Central memory CD8-positive, alpha-beta T cell (primary cell): ENCODE results near the gene KRT1.

Experiments used
- ATAC-seq: fragments of 150-1000 bp; cut with Tn5 transposase; replicated peaks from 2 replicates; pipeline ENCODE4 v1.10.0; 2022; ENCODE audit warnings: mild to moderate bottlenecking, moderate FRiP score, moderate number of reproducible peaks; ENCODE audit not compliant: poor library complexity, severe bottlenecking; ENCODE audit errors: extremely low read depth
- DNase-seq, 2 donors: peaks; one replicate each; pipeline ENCODE4 v3.0.0; 2021; ENCODE audit warnings: low spot score in 2 of 2
- H3K27ac Mint-ChIP-seq: one replicate; pipeline ENCODE4 v1.8.0; 2022; ENCODE audit warnings: low read depth, mild to moderate bottlenecking, moderate library complexity, mixed read lengths
- H3K27me3 Mint-ChIP-seq: one replicate; pipeline ENCODE4 v1.8.0; 2022; ENCODE audit warnings: mixed read lengths
- H3K36me3 Mint-ChIP-seq: one replicate; pipeline ENCODE4 v1.8.0; 2022; ENCODE audit warnings: mild to moderate bottlenecking, moderate library complexity, mixed read lengths; ENCODE audit not compliant: insufficient read depth
- H3K4me1 Mint-ChIP-seq: one replicate; pipeline ENCODE4 v1.8.0; 2022; ENCODE audit warnings: mixed read lengths
- H3K4me3 Mint-ChIP-seq: one replicate; pipeline ENCODE4 v1.8.0; 2022; ENCODE audit warnings: mild to moderate bottlenecking, moderate library complexity, mixed read lengths
- H3K9me3 Mint-ChIP-seq: one replicate; pipeline ENCODE4 v1.8.0; 2022; ENCODE audit warnings: mixed read lengths

The KRT1 gene

GRCh38 chr12:52686063-52686462, 5.9 kb upstream of the KRT1 start:
- DNase-seq, result no peak
- H3K9me3 Mint-ChIP-seq, result no peaks in the 10 kb centered on the region
- H3K27ac Mint-ChIP-seq, result no peak overlapping the region
- H3K4me3 Mint-ChIP-seq, result no peak overlapping the region
- peaks cover 20% of the 10 kb centered on the region for H3K27me3 Mint-ChIP-seq
- no peak for ATAC-seq
- no peaks in the 10 kb centered on the region for H3K36me3 Mint-ChIP-seq
- H3K4me1 Mint-ChIP-seq, result peaks cover 35% of the 10 kb centered on the region

- H3K4me3 Mint-ChIP-seq, result no peak overlapping the region
- DNase-seq (no peak), ATAC-seq (no peak)
- H3K27me3 Mint-ChIP-seq, result peaks cover 20% of the 10 kb centered on the region
- no peak overlapping the region for H3K27ac Mint-ChIP-seq
- H3K9me3 Mint-ChIP-seq, result no peaks in the 10 kb centered on the region
- no peaks in the 10 kb centered on the region for H3K36me3 Mint-ChIP-seq
- peaks cover 33% of the 10 kb centered on the region for H3K4me1 Mint-ChIP-seq
Measured at GRCh38 chr12:52685406-52685890, 5.2 kb upstream of the KRT1 start.

- no peak for DNase-seq
- Mint-ChIP-seq H3K36me3 (no peaks in the 10 kb centered on the region), H3K27ac (peak overlapping the region; percentile 30), H3K4me3 (no peak overlapping the region), H3K4me1 (peaks cover 38% of the 10 kb centered on the region), H3K9me3 (no peaks in the 10 kb centered on the region), H3K27me3 (peaks cover 20% of the 10 kb centered on the region)
- no peak for ATAC-seq
Measured at GRCh38 chr12:52684431-52684830, 4.2 kb upstream of the KRT1 start.

- DNase-seq (no peak), ATAC-seq (no peak)
- no peaks in the 10 kb centered on the region for H3K36me3 Mint-ChIP-seq
- no peaks in the 10 kb centered on the region for H3K9me3 Mint-ChIP-seq
- peak overlapping the region; percentile 30 for H3K27ac Mint-ChIP-seq
- no peak overlapping the region for H3K4me3 Mint-ChIP-seq
- H3K4me1 Mint-ChIP-seq, result peaks cover 38% of the 10 kb centered on the region
- peaks cover 18% of the 10 kb centered on the region for H3K27me3 Mint-ChIP-seq
Measured at GRCh38 chr12:52683575-52684300, 3.5 kb upstream of the KRT1 start.

- no peaks in the 10 kb centered on the region for H3K9me3 Mint-ChIP-seq
- H3K27ac Mint-ChIP-seq, result no peak overlapping the region
- DNase-seq, result no peak
- no peak for ATAC-seq
- H3K4me1 Mint-ChIP-seq, result peaks cover 37% of the 10 kb centered on the region
- no peaks in the 10 kb centered on the region for H3K36me3 Mint-ChIP-seq
- H3K4me3 Mint-ChIP-seq, result no peak overlapping the region
- H3K27me3 Mint-ChIP-seq, result peaks cover 16% of the 10 kb centered on the region
Measured at GRCh38 chr12:52682938-52683574, 2.8 kb upstream of the KRT1 start.

GRCh38 chr12:52682381-52682660, 2.1 kb upstream of the KRT1 start:
- Mint-ChIP-seq H3K4me3 (no peak overlapping the region), H3K9me3 (no peaks in the 10 kb centered on the region), H3K27ac (no peak overlapping the region), H3K36me3 (no peaks in the 10 kb centered on the region), H3K27me3 (peaks cover 19% of the 10 kb centered on the region), H3K4me1 (peaks cover 29% of the 10 kb centered on the region)
- ATAC-seq, result no peak
- DNase-seq, result no peak

- peaks cover 27% of the 10 kb centered on the region for H3K4me1 Mint-ChIP-seq
- H3K36me3 Mint-ChIP-seq, result no peaks in the 10 kb centered on the region
- H3K9me3 Mint-ChIP-seq, result no peaks in the 10 kb centered on the region
- peak in 1 of 2 donors; percentile 25 for DNase-seq
- no peak overlapping the region for H3K4me3 Mint-ChIP-seq
- peaks cover 19% of the 10 kb centered on the region for H3K27me3 Mint-ChIP-seq
- peak overlapping the region; percentile 70 for H3K27ac Mint-ChIP-seq
- peak; percentile 98 for ATAC-seq
Measured at GRCh38 chr12:52681526-52682380, 1.5 kb upstream of the KRT1 start.

- no peak overlapping the region for H3K4me3 Mint-ChIP-seq
- no peak for DNase-seq
- H3K4me1 Mint-ChIP-seq, result peaks cover 27% of the 10 kb centered on the region
- no peaks in the 10 kb centered on the region for H3K9me3 Mint-ChIP-seq
- H3K27me3 Mint-ChIP-seq, result peaks cover 30% of the 10 kb centered on the region
- H3K36me3 Mint-ChIP-seq, result no peaks in the 10 kb centered on the region
- no peak overlapping the region for H3K27ac Mint-ChIP-seq
- no peak for ATAC-seq
Measured at GRCh38 chr12:52679875-52680274, 332 bp downstream of the KRT1 start.

GRCh38 chr12:52677671-52678070, 2.5 kb downstream of the KRT1 start:
- no peak overlapping the region for H3K27ac Mint-ChIP-seq
- H3K27me3 Mint-ChIP-seq, result peaks cover 37% of the 10 kb centered on the region

GRCh38 chr12:52677126-52677525, 3.1 kb downstream of the KRT1 start:
- Mint-ChIP-seq H3K4me3 (no peak overlapping the region), H3K9me3 (no peaks in the 10 kb centered on the region), H3K4me1 (peaks cover 27% of the 10 kb centered on the region), H3K27me3 (peaks cover 37% of the 10 kb centered on the region), H3K36me3 (no peaks in the 10 kb centered on the region), H3K27ac (no peak overlapping the region)
- ATAC-seq (no peak), DNase-seq (no peak)

More at GRCh38 chr12:52677671-52678070, 2.5 kb downstream of the KRT1 start:
- ATAC-seq (no peak), DNase-seq (no peak)
- Mint-ChIP-seq H3K36me3 (no peaks in the 10 kb centered on the region), H3K9me3 (no peaks in the 10 kb centered on the region), H3K4me1 (peaks cover 33% of the 10 kb centered on the region), H3K4me3 (no peak overlapping the region)

- H3K27ac Mint-ChIP-seq, result no peak overlapping the region
- DNase-seq (no peak), ATAC-seq (no peak)
- H3K9me3 Mint-ChIP-seq, result no peaks in the 10 kb centered on the region
- H3K27me3 Mint-ChIP-seq, result peaks cover 37% of the 10 kb centered on the region
- peaks cover 18% of the 10 kb centered on the region for H3K4me1 Mint-ChIP-seq
- H3K36me3 Mint-ChIP-seq, result no peaks in the 10 kb centered on the region
- H3K4me3 Mint-ChIP-seq, result peak overlapping the region; percentile 3
Measured at GRCh38 chr12:52676163-52676562, 4.0 kb downstream of the KRT1 start.

GRCh38 chr12:52675301-52675701, 4.9 kb downstream of the KRT1 start:
- no peak for DNase-seq
- no peak for ATAC-seq
- Mint-ChIP-seq H3K9me3 (no peaks in the 10 kb centered on the region), H3K27me3 (peaks cover 37% of the 10 kb centered on the region), H3K4me1 (peaks cover 12% of the 10 kb centered on the region), H3K36me3 (no peaks in the 10 kb centered on the region), H3K4me3 (no peak overlapping the region), H3K27ac (no peak overlapping the region)

- no peak for ATAC-seq
- Mint-ChIP-seq H3K9me3 (no peaks in the 10 kb centered on the region), H3K36me3 (no peaks in the 10 kb centered on the region), H3K4me1 (peaks cover 7% of the 10 kb centered on the region), H3K27me3 (peaks cover 37% of the 10 kb centered on the region), H3K27ac (no peak overlapping the region), H3K4me3 (no peak overlapping the region)
- DNase-seq, result no peak
Measured at GRCh38 chr12:52674433-52674775, 5.8 kb downstream of the KRT1 start.
